HCT116 (cell line): ENCODE results near the gene PARM1. TPM values are rescaled to one million over a fixed set of nuclear protein-coding genes. Genes with fewer than 3 reads are reported as not detected.

Experiments used
- ATAC-seq: fragments of 200-7000 bp; cut with Tn5 transposase; 2 replicates; pipeline ENCODE4 v1.9.1; 2020; ENCODE audit warnings: mild to moderate bottlenecking, moderate library complexity
- BruUV-seq: library from RNA; stranded (reverse); fragments of 400-500 nt; replicated peaks from 2 replicates; lab custom pipeline; 2021; lab: Mats Ljungman, UMichigan
- CTCF ChIA-PET: fragments of 300-600 bp; sonication (Branson Sonifier 250); formaldehyde crosslinking; loops from one replicate; lab custom pipeline; 2021; ENCODE audit warnings: antibody characterized with exemption; lab: Charles Lee
- POLR2A ChIA-PET: fragments of 300-600, 350-600 bp; sonication (Branson Sonifier 250); formaldehyde crosslinking; loops from one replicate; lab custom pipeline; 2021; ENCODE audit warnings: antibody characterized with exemption; lab: Charles Lee
- RAD21 ChIA-PET, 2 experiments: fragments of 300-600 bp; sonication (Branson Sonifier 250); formaldehyde crosslinking; loops; one replicate each; lab custom pipeline; 2023; ENCODE audit warnings: low total read pairs in 2 of 2; ENCODE audit not compliant: uncharacterized antibody in 2 of 2, unreplicated experiment in 2 of 2, low non-redundant PET in 1 of 2; lab: Charles Lee
- DNase-seq: peaks from one replicate; pipeline ENCODE4 v3.0.0-alpha.2; 2010; ENCODE audit warnings: low read depth, low spot score
- H2AFZ ChIP-seq: fragments of 200-600 bp; shearing (Covaris generic), sonication (generic); 2 replicates; pipeline ENCODE4 v1.6.1; 2017; ENCODE audit warnings: low read depth, mixed run types, mixed read lengths, antibody characterized with exemption, low read length; ENCODE audit not compliant: poor library complexity, severe bottlenecking
- H3K27ac ChIP-seq: 2 replicates; pipeline ENCODE4 v1.5.1; 2012; ENCODE audit warnings: low read depth, low read length
- H3K27me3 ChIP-seq: fragments of 200-600 bp; sonication (generic); 2 replicates; pipeline ENCODE4 v1.6.1; 2016; ENCODE audit warnings: mixed run types, low read length, mixed read lengths; ENCODE audit not compliant: insufficient read depth
- H3K36me3 ChIP-seq, 2 experiments: fragments of 200-500 bp in 1 of 2; fragments of 200-600 bp in 1 of 2; sonication (Bioruptor generic) in 1 of 2; sonication (generic) in 1 of 2; 2 replicates each; pipeline versions ENCODE4 v1.5.1 to v1.6.1; 2014 to 2016; ENCODE audit warnings: low read length in 2 of 2, inconsistent platforms in 1 of 2, mixed read lengths in 1 of 2, mixed run types in 1 of 2; ENCODE audit not compliant: insufficient read depth in 2 of 2, control insufficient read depth in 1 of 2
- H3K4me1 ChIP-seq, 2 experiments: fragments of 200-600 bp in 1 of 2; sonication (generic) in 1 of 2; 2 replicates each; pipeline versions ENCODE4 v1.5.1 to v1.6.1; 2012 to 2017; ENCODE audit warnings: low read length in 2 of 2, inconsistent platforms in 1 of 2, mild to moderate bottlenecking in 1 of 2, mixed read lengths in 1 of 2, mixed run types in 1 of 2, moderate library complexity in 1 of 2; ENCODE audit not compliant: insufficient read depth in 2 of 2, control insufficient read depth in 1 of 2
- H3K4me2 ChIP-seq: fragments of 200-600 bp; sonication (generic); 2 replicates; pipeline ENCODE4 v1.6.1; 2017; ENCODE audit warnings: mixed run types, low read length, mixed read lengths
- H3K4me3 ChIP-seq, 2 experiments: fragments of 200-600 bp in 1 of 2; sonication (generic) in 1 of 2; replicated peaks in 1 of 2; 2 replicates each; pipeline ENCODE4 v1.5.1; 2011 to 2016; ENCODE audit warnings: low read length in 2 of 2, control low read depth in 1 of 2, low read depth in 1 of 2, mild to moderate bottlenecking in 1 of 2, mixed read lengths in 1 of 2, mixed run types in 1 of 2
- H3K79me2 ChIP-seq: fragments of 200-600 bp; sonication (generic); 2 replicates; pipeline ENCODE4 v1.6.1; 2017; ENCODE audit warnings: mild to moderate bottlenecking, mixed run types, low read length, moderate library complexity, mixed read lengths; ENCODE audit not compliant: insufficient read depth
- H3K9ac ChIP-seq: fragments of 200-600 bp; sonication (generic); 2 replicates; pipeline ENCODE4 v1.6.1; 2016; ENCODE audit warnings: low read length, mixed read lengths
- H3K9me2 ChIP-seq: fragments of 200-600 bp; sonication (generic), shearing (Covaris generic); 2 replicates; pipeline ENCODE4 v1.6.1; 2017; ENCODE audit warnings: mixed run types, mild to moderate bottlenecking, moderate library complexity; ENCODE audit not compliant: insufficient read depth
- H3K9me3 ChIP-seq, 2 experiments: fragments of 200-500 bp in 1 of 2; fragments of 200-600 bp in 1 of 2; sonication (Bioruptor generic) in 1 of 2; sonication (generic) in 1 of 2; 2 replicates each; pipeline ENCODE4 v1.6.1; 2014 to 2017; ENCODE audit warnings: low read length in 2 of 2, mixed read lengths in 2 of 2, inconsistent platforms in 1 of 2, low read depth in 1 of 2, mild to moderate bottlenecking in 1 of 2, mixed run types in 1 of 2, moderate library complexity in 1 of 2; ENCODE audit not compliant: control insufficient read depth in 1 of 2, insufficient read depth in 1 of 2
- H4K20me1 ChIP-seq: fragments of 200-600 bp; sonication (generic), shearing (Covaris generic); 2 replicates; pipeline ENCODE4 v1.6.1; 2017; ENCODE audit warnings: mixed run types, mild to moderate bottlenecking, moderate library complexity; ENCODE audit not compliant: insufficient read depth
- ATF3 ChIP-seq: IDR thresholded peaks from 2 replicates; pipeline ENCODE4 v1.6.1; 2012
- CEBPB ChIP-seq: IDR thresholded peaks from 2 replicates; pipeline ENCODE4 v1.6.1; 2012; ENCODE audit warnings: low read depth
- CTCF ChIP-seq, 3 experiments: fragments of 200-600 bp in 1 of 3; sonication (generic) in 1 of 3; IDR thresholded peaks in 2 of 3; conservative IDR thresholded peaks in 1 of 3; 2 replicates each; pipeline ENCODE4 v1.5.1; 2012 to 2017; ENCODE audit warnings: low read depth in 2 of 3, low read length in 2 of 3, antibody characterized with exemption in 1 of 3, borderline replicate concordance in 1 of 3, control low read depth in 1 of 3, mild to moderate bottlenecking in 1 of 3, mixed read lengths in 1 of 3, mixed run types in 1 of 3, moderate library complexity in 1 of 3; ENCODE audit not compliant: insufficient read depth in 1 of 3
- EZH2 ChIP-seq: fragments of 200-600 bp; sonication (generic); IDR thresholded peaks from 2 replicates; pipeline ENCODE4 v1.6.1; 2017; ENCODE audit warnings: antibody characterized with exemption, mixed run types
- JUND ChIP-seq: IDR thresholded peaks from 2 replicates; pipeline ENCODE4 v1.6.1; 2012
- SRF ChIP-seq: IDR thresholded peaks from 2 replicates; pipeline ENCODE4 v1.6.1; 2012; ENCODE audit warnings: low read depth
- TCF7L2 ChIP-seq: IDR thresholded peaks from 2 replicates; pipeline ENCODE4 v1.7.0; 2011; ENCODE audit warnings: borderline replicate concordance, inconsistent platforms; ENCODE audit not compliant: insufficient read depth, insufficient read length; ENCODE audit errors: extremely low read depth
- YY1 ChIP-seq: IDR thresholded peaks from 2 replicates; pipeline ENCODE4 v1.6.1; 2011; ENCODE audit warnings: low read length, low read depth, moderate library complexity, mild to moderate bottlenecking; ENCODE audit not compliant: insufficient replicate concordance; ENCODE audit errors: extremely low read depth
- ZFX ChIP-seq: fragments of 450-650 bp; IDR thresholded peaks from 2 replicates; pipeline ENCODE4 v1.6.1; 2017
- ZNF274 ChIP-seq: fragments of 200-500 bp; sonication (Bioruptor generic); IDR thresholded peaks from 2 replicates; pipeline ENCODE4 v1.6.1; 2014; ENCODE audit warnings: mild to moderate bottlenecking, low read depth, low read length, inconsistent platforms
- intact Hi-C: fragments of 100-400 bp; cut with micrococcal nuclease; formaldehyde crosslinking; loops from 2 replicates; pipeline ENCODE4 v1.10.0; 2022
- total RNA-seq: library from RNA; stranded (reverse); gene quantifications from one replicate; pipeline ENCODE4 v1.2.1, GENCODE V29; 2021; ENCODE audit not compliant: unreplicated experiment
- TF ChIP-seq, protein P1 (sequence below): IDR thresholded peaks from 2 replicates; pipeline ENCODE4 v1.6.1; 2012
- TF ChIP-seq, protein P2 (sequence below): IDR thresholded peaks from 2 replicates; pipeline ENCODE4 v1.6.1; 2011; ENCODE audit warnings: mild to moderate bottlenecking, low read length, moderate library complexity; ENCODE audit not compliant: insufficient replicate concordance; ENCODE audit errors: extremely low read depth

PARM1 gene
- total RNA-seq, 1 experiment from 2014 or later = 11.7 TPM

- Histone ChIP-seq H3K9me3 (peaks cover 4 to 5% of the 10 kb centered on the region in 2 experiments; a peak in 1 of 4 replicates), H3K9me2 (no peaks in the 10 kb centered on the region), H3K4me1 (peaks cover 0 to 5% of the 10 kb centered on the region in 2 experiments; a peak in 1 of 4 replicates), H3K9ac (no peak overlapping the region), H3K27me3 (no peaks in the 10 kb centered on the region), H2AFZ (no peak overlapping the region), H3K36me3 (no peaks in the 10 kb centered on the region), H4K20me1 (no peaks in the 10 kb centered on the region), H3K4me2 (no peak overlapping the region), H3K27ac (no peak overlapping the region), H3K79me2 (no peaks in the 10 kb centered on the region), H3K4me3 (no peak overlapping the region)
- intact Hi-C loops = no loop called here
- ChIA-PET RAD21 (no interaction called here), CTCF (no interaction called here), POLR2A (no interaction called here)
- ATAC-seq = no peak
- no peak for DNase-seq
- BruUV-seq = no TSS peak
- no peak for TF ChIP-seq SRF
- no peak for TF ChIP-seq TCF7L2
- TF ChIP-seq, protein P1, sequence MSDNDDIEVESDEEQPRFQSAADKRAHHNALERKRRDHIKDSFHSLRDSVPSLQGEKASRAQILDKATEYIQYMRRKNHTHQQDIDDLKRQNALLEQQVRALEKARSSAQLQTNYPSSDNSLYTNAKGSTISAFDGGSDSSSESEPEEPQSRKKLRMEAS = no peak
- TF ChIP-seq, protein P2, sequence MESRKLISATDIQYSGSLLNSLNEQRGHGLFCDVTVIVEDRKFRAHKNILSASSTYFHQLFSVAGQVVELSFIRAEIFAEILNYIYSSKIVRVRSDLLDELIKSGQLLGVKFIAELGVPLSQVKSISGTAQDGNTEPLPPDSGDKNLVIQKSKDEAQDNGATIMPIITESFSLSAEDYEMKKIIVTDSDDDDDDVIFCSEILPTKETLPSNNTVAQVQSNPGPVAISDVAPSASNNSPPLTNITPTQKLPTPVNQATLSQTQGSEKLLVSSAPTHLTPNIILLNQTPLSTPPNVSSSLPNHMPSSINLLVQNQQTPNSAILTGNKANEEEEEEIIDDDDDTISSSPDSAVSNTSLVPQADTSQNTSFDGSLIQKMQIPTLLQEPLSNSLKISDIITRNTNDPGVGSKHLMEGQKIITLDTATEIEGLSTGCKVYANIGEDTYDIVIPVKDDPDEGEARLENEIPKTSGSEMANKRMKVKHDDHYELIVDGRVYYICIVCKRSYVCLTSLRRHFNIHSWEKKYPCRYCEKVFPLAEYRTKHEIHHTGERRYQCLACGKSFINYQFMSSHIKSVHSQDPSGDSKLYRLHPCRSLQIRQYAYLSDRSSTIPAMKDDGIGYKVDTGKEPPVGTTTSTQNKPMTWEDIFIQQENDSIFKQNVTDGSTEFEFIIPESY = no peak
- no peak for TF ChIP-seq ZFX
- TF ChIP-seq CEBPB = no peak
- TF ChIP-seq YY1 = no peak
- TF ChIP-seq CTCF (IDR thresholded peaks at IDR 0.05 in 2 of 3, conservative IDR thresholded peaks at IDR 0.05 in 1 of 3; ENCODE audit: borderline replicate concordance in 1 of 3, insufficient read depth in 1 of 3, low read depth in 2 of 3, low read length in 2 of 3) = no peak
- no peak for TF ChIP-seq ZNF274
- TF ChIP-seq EZH2 = no peak
- no peak for TF ChIP-seq JUND
- no peak for TF ChIP-seq ATF3
Observed at GRCh38 chr4:75004755-75005668, 72.1 kb downstream of the PARM1 start.
